GOT3 (cell line): ENCODE data around the gene PRR33.
"Not testable (repeated sequence)": the region's sequence is repeated elsewhere in the genome, so short reads cannot be mapped to it uniquely, and the experiment has no call there.

Source experiments
- DNase-seq: peaks from one replicate; lab custom pipeline; 2025; ENCODE audit warnings: mixed read lengths; lab: John Stamatoyannopoulos, UW

PRR33 gene

GRCh38 chr11:1891831-1892115 is at the start of gene PRR33:
PRR33 (minus strand) TSS chr11:1891895; CDS start chr11:1890584, 1,311 bp downstream.
- no peak for DNase-seq

GRCh38 chr11:1939788-1940187 is 48.1 kb upstream of the PRR33 start:
- not testable (repeated sequence) for DNase-seq

GRCh38 chr11:1939006-1939625 is 47.4 kb upstream of the PRR33 start:
- no peak for DNase-seq

DNA sequence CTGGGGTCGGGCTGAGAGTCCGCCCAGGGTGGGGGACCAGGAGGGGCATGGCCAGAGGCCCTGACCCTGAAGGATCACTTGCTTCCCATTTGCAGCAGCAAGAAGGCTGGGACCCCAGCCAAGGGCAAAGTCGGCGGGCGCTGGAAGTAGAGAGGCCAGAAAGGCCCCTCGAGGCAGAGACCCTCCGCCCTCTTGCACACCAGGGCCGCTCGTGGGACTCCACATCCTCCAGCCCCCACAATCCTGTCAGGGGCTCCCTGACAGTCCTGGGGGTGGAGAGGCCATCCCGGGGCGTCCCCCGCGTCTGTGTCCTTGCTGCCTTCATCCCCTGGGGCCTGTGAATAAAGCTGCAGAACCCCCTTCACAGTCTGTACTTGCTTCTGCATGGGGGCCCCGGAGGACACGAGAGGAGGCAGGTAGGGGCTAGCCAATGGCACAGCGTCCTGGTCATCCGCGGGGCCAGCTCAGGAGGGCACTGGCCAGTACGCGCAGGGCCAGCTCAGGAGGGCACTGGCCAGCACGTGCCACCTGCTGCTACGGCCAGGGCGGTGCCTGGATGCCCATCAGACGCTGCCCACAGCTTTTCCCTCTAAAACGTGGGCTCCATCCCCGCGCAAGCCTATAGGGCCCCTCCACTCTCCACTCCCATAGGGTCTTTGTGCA is 46.8 kb upstream of the PRR33 start:
- DNase-seq, result no peak

DNA sequence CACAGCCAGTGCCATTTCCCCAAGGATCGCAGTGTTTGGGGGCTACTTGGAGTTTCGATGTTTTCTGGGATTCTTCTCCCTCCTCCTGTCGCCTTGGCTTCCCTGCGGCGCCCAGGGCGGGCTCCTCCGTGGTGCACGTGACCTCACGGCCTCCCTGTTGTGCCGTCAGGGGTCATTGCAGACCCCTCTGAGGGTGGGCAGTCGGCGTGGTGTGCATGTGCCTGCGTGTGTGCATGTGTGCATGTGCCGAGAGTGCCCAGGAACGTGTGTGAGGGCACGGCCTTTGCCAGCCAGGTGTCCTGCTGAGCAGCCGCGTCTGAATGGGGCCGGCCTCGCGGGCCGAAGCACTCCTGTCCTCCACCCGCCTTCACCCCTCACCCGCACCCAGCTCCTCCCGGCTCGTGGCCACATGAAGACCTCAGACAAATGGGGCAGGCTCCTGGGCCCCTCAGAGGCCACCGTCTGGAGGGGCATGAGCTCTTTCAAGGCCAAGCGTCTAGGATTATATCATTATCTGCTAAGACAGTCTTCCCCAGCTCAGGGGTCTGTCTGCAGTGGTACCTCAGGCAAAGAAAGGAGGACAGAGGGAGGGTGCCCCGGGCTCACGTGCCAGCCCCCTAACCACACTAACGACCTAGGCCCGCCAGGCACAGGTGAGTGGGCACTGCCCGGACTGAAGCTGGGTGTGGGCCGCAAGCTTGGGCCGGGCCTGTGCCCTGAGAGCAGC is 46.1 kb upstream of the PRR33 start:
- no peak for DNase-seq

DNA sequence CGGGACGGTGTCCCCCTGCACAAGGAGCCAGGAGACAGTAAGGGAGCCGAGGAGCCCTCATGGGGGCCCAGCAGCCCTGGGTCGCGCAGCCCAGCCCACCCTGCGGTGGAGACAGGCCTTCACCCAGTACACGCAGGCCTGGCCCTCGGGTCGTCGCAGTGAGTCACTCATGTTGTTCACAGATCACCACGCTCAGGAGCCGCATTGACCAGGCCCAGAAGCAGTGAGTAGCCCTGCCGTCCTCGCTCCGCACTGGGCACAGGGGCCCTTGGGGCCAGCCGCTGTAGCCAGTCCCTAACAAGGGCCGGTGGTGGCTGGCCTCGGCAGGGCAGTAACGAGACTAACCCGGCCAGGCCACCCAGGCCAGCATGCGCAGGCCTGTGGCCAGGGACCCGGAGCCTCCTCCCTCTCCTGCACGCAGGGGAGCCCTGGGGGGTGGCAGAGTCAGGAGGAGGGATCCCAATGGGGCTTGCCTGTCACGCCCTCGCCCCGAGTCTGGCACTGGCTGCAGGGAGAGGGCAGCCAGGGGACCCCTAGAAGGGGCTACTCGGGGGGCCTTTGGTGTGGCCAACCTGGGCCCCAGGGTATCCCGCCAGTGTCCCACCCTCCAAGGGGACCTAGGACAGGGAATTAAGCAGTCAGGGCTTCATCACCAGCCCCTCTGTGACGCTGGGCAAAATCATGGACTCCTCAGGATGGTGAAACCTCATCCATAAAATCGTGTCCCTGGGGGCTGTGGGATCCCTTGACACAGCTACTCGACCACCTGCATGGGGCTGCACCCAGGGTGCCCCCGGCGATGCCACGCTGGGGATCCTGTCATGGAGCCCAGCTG is 45.3 kb upstream of the PRR33 start:
- no peak for DNase-seq

- DNase-seq, result no peak
Observed at GRCh38 chr11:1936072-1936780, 44.5 kb upstream of the PRR33 start.

DNA sequence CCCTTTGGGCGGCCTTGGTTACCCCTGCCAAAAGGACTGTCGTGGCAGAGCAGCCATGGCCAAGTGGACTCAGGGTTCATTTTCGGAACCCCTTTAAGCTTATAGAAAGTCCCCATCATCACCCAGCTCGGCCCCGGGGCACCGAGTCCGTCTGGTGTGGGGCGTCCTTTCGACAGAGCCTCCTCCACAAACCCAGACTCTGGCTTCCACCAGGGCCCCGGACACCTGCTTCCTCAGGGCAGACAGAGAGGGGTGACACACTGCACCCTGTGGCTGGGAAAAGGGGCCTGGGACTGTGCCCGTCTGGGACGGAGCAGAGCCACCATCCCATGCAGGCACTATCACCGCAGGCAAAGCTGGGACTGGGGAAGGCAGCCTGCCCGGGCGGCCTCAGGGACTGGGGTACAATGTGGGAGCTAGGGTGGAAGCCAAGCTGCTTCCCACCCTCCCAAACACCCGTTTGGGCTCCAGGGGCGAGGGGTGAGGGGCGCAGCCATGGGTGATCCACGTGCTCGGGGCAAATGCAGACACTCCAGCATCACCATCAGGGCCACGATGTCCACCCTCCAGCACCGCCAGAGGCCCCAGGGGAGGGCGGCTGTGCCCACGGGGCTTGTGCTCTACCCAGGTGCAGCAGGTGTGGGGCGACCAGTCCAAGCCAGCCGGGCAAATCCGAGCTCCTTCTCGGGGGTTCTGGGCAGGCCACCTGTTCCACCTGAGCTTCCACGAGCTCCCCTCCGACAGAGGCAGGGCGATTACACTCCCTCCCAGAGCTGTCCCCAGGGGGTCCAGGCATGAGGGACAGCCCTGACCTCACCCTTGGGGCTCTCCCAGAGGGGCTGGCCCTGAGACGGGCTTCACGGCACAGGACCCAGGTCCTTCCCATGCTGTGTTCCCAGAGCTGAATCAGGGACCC is 43.7 kb upstream of the PRR33 start:
- DNase-seq, result no peak

- no peak for DNase-seq
Observed at GRCh38 chr11:1934335-1935155, 42.9 kb upstream of the PRR33 start.

GRCh38 chr11:1933416-1934334 is 42.0 kb upstream of the PRR33 start:
- DNase-seq, result no peak

DNA sequence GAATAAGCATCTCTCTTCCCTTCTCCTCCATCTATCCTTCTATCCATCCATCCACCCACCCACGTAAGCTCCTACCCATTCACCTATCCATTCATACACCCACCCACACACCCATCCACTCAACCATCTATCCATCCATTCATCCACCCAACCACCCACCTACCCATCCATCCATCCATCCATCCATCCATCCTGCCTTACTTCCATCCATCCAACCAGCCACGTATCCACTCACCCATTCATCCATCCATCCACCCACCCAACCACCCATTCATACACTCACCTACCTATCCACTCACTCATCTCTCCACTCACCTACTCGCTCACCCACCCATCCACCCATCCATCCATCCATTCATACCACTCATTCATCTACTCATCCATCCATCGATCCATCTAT is 41.0 kb upstream of the PRR33 start:
- DNase-seq, result no peak

- DNase-seq, result no peak
Observed at GRCh38 chr11:1932105-1932480, 40.4 kb upstream of the PRR33 start.

DNA sequence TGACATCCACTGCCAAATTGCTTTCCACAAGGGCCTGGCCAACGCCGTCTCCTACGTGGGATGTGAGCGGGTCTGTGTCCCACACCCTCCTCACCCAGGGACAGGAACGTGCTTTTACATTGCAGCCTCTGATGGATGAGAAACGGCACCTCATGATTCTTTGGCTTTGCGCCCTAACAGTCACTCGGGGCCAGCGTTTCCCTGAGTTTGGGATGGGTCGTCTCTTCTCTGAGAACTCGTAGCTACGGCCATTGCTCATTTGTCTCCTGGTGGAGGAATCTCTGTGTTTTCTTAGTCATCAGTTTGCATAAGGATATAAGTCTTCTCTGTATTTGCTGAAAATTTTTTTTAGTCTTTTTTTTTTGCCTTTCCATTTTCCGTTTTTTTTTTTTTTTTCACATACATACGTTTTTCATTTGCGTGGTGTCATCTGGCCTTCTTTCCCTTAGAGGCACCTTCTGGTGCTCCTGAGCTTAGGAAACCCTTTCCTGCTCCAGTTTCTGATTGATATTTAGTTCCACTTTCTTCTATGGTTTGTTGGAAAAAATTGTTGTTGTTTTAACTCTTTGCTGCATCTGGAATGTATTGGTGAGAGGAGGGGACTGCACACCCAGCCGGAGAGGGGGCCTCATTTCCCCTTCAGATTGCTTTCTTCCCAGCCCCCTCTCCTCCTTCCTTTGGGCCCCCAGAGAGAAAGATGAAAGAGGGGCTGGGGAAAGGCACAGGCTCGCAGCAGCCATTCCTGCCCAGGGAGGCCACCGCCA is 39.8 kb upstream of the PRR33 start:
- DNase-seq, result no peak

- no peak for DNase-seq
Observed at GRCh38 chr11:1930462-1930830, 38.8 kb upstream of the PRR33 start.

GRCh38 chr11:1929621-1930461 is 38.1 kb upstream of the PRR33 start:
- DNase-seq, result no peak

DNA sequence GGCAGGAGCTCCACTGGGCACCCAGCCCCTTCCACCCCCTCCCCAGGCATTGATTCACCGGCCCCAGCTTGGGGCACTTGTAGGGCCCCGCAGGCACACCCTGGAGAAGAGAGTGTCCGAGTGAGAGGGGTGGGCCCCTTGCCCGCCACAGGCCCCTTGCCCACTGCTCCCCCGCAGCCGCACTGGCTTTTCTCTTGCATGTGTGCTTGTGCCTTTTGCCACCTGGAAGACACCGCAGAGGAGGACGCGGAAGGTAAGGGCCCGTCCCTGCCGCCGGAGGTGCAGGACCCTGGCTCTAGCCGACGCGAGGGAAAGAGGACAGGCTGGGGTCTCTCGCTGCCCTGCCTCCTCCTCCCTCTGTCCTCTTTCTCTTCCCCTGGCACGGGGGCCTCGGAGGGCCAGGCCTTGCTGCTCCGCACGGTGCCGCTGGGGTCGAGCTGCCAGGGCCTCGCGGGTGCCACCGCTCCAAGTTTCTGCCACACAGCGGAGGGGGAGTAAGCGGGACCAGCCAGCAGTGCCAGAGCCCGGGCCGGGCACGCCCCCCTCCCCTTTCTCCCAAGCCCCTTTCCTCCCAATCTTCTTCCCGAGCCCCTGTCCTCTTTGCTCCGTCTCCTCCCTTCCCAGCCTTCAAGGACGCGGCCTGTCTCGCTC is 37.3 kb upstream of the PRR33 start:
- DNase-seq, result no peak

GRCh38 chr11:1928470-1928890 is 36.8 kb upstream of the PRR33 start:
- DNase-seq, result no peak
